PC-9 (cell line): ENCODE results near the gene MAB21L4. TPM values are rescaled to one million over a fixed set of nuclear protein-coding genes. Genes with fewer than 3 reads are reported as not detected.

Source experiments
- BruUV-seq: library from RNA; stranded (reverse); fragments of 400-500 nt; replicated peaks from 2 replicates; lab custom pipeline; 2021; lab: Mats Ljungman, UMichigan
- CTCF ChIA-PET: fragments of 300-600 bp; sonication (Branson Sonifier 250); formaldehyde crosslinking; loops from one replicate; lab custom pipeline; 2022; ENCODE audit warnings: antibody characterized with exemption; lab: Charles Lee
- POLR2A ChIA-PET: fragments of 300-600 bp; sonication (Branson Sonifier 250); formaldehyde crosslinking; loops from one replicate; lab custom pipeline; 2022; ENCODE audit warnings: antibody characterized with exemption; ENCODE audit not compliant: unreplicated experiment; lab: Charles Lee
- DNase-seq, 2 experiments: peaks; one replicate each; pipeline versions ENCODE4 v3.0.0 to v3.0.0-alpha.2; 2015 to 2022; ENCODE audit warnings: mixed read lengths in 1 of 2
- H2AFZ ChIP-seq: fragments of 200-600 bp; sonication (generic); 2 replicates; pipeline ENCODE4 v1.8.1; 2017; ENCODE audit warnings: antibody characterized with exemption
- H3F3A ChIP-seq: fragments of 200-600 bp; sonication (generic); 2 replicates; pipeline ENCODE4 v1.8.1; 2017; ENCODE audit warnings: antibody characterized with exemption, mild to moderate bottlenecking, low read depth; ENCODE audit not compliant: insufficient read depth
- H3K27ac ChIP-seq: fragments of 200-600 bp; sonication (generic); 2 replicates; pipeline ENCODE4 v1.6.1; 2016; ENCODE audit warnings: mixed run types
- H3K27me3 ChIP-seq: fragments of 200-600 bp; sonication (generic); 2 replicates; pipeline ENCODE4 v1.6.1; 2016; ENCODE audit warnings: low read depth, mixed run types; ENCODE audit not compliant: insufficient read depth
- H3K36me3 ChIP-seq: fragments of 200-600 bp; sonication (generic); 2 replicates; pipeline ENCODE4 v1.6.1; 2016; ENCODE audit warnings: low read depth, mixed run types
- H3K4me1 ChIP-seq: fragments of 200-600 bp; sonication (generic); replicated peaks from 2 replicates; pipeline ENCODE4 v1.6.1; 2016; ENCODE audit warnings: mixed run types; ENCODE audit not compliant: insufficient read depth
- H3K4me2 ChIP-seq: fragments of 200-600 bp; sonication (generic); 2 replicates; pipeline ENCODE4 v1.6.1; 2017; ENCODE audit warnings: mixed run types
- H3K4me3 ChIP-seq: fragments of 200-600 bp; sonication (generic); 2 replicates; pipeline ENCODE4 v1.6.1; 2016; ENCODE audit warnings: mixed run types
- H3K79me2 ChIP-seq: fragments of 200-600 bp; sonication (generic); 2 replicates; pipeline ENCODE4 v1.6.1; 2017; ENCODE audit warnings: low read depth, mixed run types
- H3K9me2 ChIP-seq: fragments of 200-600 bp; sonication (generic); 2 replicates; pipeline ENCODE4 v1.8.1; 2017; ENCODE audit warnings: mild to moderate bottlenecking; ENCODE audit not compliant: insufficient read depth
- H3K9me3 ChIP-seq: fragments of 200-600 bp; sonication (generic); 2 replicates; pipeline ENCODE4 v1.8.1; 2016; ENCODE audit warnings: low read depth; ENCODE audit not compliant: insufficient read depth
- H4K20me1 ChIP-seq: fragments of 200-600 bp; sonication (generic); 2 replicates; pipeline ENCODE4 v1.8.1; 2017; ENCODE audit not compliant: insufficient read depth
- CTCF ChIP-seq: fragments of 200-600 bp; sonication (generic); conservative IDR thresholded peaks from 2 replicates; pipeline ENCODE4 v1.6.1; 2017; ENCODE audit warnings: mixed run types, antibody characterized with exemption, mild to moderate bottlenecking, moderate library complexity
- EZH2 ChIP-seq: fragments of 200-600 bp; sonication (generic); IDR thresholded peaks from 2 replicates; pipeline ENCODE4 v1.8.0; 2017; ENCODE audit warnings: antibody characterized with exemption, low read depth
- intact Hi-C: fragments of 100-400 bp; cut with micrococcal nuclease; formaldehyde crosslinking; loops from one replicate; pipeline ENCODE4 v1.10.0; 2022; ENCODE audit not compliant: unreplicated experiment
- total RNA-seq: library from RNA; stranded (reverse); gene quantifications from 2 replicates; pipeline ENCODE4 v1.2.3, GENCODE V29; 2021

The MAB21L4 gene
- total RNA-seq, 1 experiment from 2014 or later, result 68.8 TPM

GRCh38 chr2:240861547-240861946, 34.4 kb downstream of the MAB21L4 start:
- BruUV-seq, result no TSS peak

GRCh38 chr2:240858871-240859270, 37.1 kb downstream of the MAB21L4 start:
- no TSS peak for BruUV-seq
- Histone ChIP-seq H3K27me3 (no peaks in the 10 kb centered on the region), H3F3A (peaks cover 4% of the 10 kb centered on the region; the same call in 1 of the 2 replicates), H3K4me1 (0 out of 2 replicates have a peak, but pooled peaks cover 7% of the 10 kb centered on the region), H3K9me2 (no peaks in the 10 kb centered on the region), H3K79me2 (no peaks in the 10 kb centered on the region), H3K36me3 (no peaks in the 10 kb centered on the region), H3K9me3 (no peaks in the 10 kb centered on the region), H4K20me1 (no peaks in the 10 kb centered on the region), H3K4me2 (no peak overlapping the region), H2AFZ (no peak overlapping the region), H3K4me3 (no peak overlapping the region), H3K27ac (no peak overlapping the region)
- no peak for DNase-seq
- POLR2A ChIA-PET, result no interaction called here
- CTCF ChIA-PET, result no interaction called here
- intact Hi-C loops, result loop anchor here (5.0 to 10.0 kb wide), 3 partner anchors 33 to 496 kb away; partner anchors contain the start of genes FARP2 and MTERF4
- TF ChIP-seq EZH2, result no peak
- no peak for TF ChIP-seq CTCF

More at GRCh38 chr2:240861547-240861946, 34.4 kb downstream of the MAB21L4 start:
- no peaks in the 10 kb centered on the region for H3K9me3 ChIP-seq
- POLR2A ChIA-PET, result interaction anchor here (0.6 kb wide), 3 partner anchors 35 to 605 kb away, joined by 3 to 5 read pairs (median 5); no protein-coding TSS in a partner anchor
- H3K4me2 ChIP-seq, result no peak overlapping the region
- peaks cover 4% of the 10 kb centered on the region; the same call in 1 of the 2 replicates for H3F3A ChIP-seq
- H2AFZ ChIP-seq, result no peak overlapping the region
- intact Hi-C loops, result no loop called here
- H3K9me2 ChIP-seq, result no peaks in the 10 kb centered on the region
- H3K27me3 ChIP-seq, result no peaks in the 10 kb centered on the region
- no peak overlapping the region for H3K27ac ChIP-seq
- CTCF ChIA-PET, result interaction anchor here (0.7 kb wide), 1 partner anchor 52 kb away, joined by 3 read pairs; no protein-coding TSS in a partner anchor
- no peaks in the 10 kb centered on the region for H3K36me3 ChIP-seq
- TF ChIP-seq CTCF (no peak), EZH2 (no peak)
- H3K4me3 ChIP-seq, result no peak overlapping the region
- DNase-seq, result peak in 1 of 2 experiments; percentile 70
- H4K20me1 ChIP-seq, result no peaks in the 10 kb centered on the region
- 0 out of 2 replicates have a peak, but pooled peaks cover 7% of the 10 kb centered on the region for H3K4me1 ChIP-seq
- H3K79me2 ChIP-seq, result no peaks in the 10 kb centered on the region

GRCh38 chr2:240858321-240858720, 37.6 kb downstream of the MAB21L4 start:
- TF ChIP-seq EZH2 (no peak), CTCF (no peak)
- no peak overlapping the region for H3K27ac ChIP-seq
- H3K79me2 ChIP-seq, result no peaks in the 10 kb centered on the region
- H3K27me3 ChIP-seq, result no peaks in the 10 kb centered on the region
- no peak for DNase-seq
- no peaks in the 10 kb centered on the region for H3K36me3 ChIP-seq
- H2AFZ ChIP-seq, result no peak overlapping the region
- ChIA-PET POLR2A (no interaction called here), CTCF (interaction anchor here (0.7 kb wide), 1 partner anchor 133 kb away, joined by 5 read pairs; no protein-coding TSS in a partner anchor)
- 0 out of 2 replicates have a peak, but pooled peaks cover 7% of the 10 kb centered on the region for H3K4me1 ChIP-seq
- BruUV-seq, result no TSS peak
- H3K4me3 ChIP-seq, result no peak overlapping the region
- peaks cover 4% of the 10 kb centered on the region; the same call in 1 of the 2 replicates for H3F3A ChIP-seq
- H3K4me2 ChIP-seq, result no peak overlapping the region
- intact Hi-C loops, result loop anchor here (5.0 to 10.0 kb wide), 3 partner anchors 34 to 496 kb away; partner anchors contain the start of genes FARP2 and MTERF4
- no peaks in the 10 kb centered on the region for H3K9me2 ChIP-seq
- no peaks in the 10 kb centered on the region for H4K20me1 ChIP-seq
- no peaks in the 10 kb centered on the region for H3K9me3 ChIP-seq
